Measurements from ENCODE around the gene ARID1B.

ARID1B gene

DNA sequence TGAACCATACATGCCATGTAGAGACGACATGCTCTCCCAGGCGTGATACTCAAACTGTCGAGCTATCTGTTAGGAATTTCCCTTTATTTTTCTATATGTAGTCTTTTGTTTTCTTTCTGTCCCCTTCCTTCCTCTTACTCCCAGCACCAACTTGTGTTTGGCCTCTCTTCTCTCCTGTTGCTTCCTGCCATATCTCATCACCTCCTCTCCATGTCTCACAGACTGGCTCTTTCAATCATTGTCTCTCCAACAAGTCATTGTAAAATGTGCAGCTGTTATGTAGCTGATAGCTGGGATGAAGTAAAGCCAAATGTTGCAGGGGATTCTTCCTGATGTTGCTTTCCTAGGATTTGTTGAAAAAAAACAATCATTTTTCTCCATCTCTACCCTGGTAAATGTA, 311.7 kb downstream of the ARID1B start:
- no peak for DNase-seq

DNA sequence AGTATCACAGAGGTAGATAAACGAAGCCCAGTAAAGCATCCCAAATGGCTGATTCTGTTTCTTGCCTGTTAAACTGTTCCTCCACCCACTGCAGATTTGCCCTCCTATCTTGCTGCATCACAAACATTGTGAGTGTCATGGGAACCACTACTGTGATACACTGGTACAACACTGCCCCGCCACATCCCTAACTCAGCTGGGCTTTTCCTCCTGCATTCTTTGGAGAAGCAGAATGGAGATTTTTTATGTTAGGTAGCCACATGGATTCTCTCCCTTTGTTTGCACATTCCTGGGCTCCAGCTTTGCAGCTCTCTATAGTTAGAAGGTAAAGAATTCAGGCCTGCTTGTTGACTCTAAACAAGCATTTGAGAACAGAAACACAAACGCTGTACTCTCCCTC, 312.1 kb downstream of the ARID1B start:
- no peak for DNase-seq

DNA sequence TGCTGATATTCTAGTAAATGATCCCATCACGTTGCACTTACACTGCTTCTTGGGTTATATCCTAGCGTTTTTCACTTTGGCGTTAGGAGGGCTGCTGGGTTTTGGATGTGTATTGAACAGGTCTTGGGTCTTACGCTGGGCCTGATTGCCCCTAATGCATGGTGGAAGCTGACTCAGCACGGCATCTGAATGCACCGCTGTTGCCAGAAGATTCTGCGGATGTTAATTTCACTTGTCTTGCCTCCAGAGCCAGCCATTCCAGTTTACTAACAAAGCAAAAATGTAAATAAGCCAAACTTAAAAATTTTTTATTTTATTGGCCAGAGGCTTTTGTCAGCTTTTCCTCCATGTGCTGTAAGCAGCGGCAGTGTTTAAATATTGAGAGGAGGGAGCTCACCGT, 312.7 kb downstream of the ARID1B start:
- DNase-seq, result no peak

DNA sequence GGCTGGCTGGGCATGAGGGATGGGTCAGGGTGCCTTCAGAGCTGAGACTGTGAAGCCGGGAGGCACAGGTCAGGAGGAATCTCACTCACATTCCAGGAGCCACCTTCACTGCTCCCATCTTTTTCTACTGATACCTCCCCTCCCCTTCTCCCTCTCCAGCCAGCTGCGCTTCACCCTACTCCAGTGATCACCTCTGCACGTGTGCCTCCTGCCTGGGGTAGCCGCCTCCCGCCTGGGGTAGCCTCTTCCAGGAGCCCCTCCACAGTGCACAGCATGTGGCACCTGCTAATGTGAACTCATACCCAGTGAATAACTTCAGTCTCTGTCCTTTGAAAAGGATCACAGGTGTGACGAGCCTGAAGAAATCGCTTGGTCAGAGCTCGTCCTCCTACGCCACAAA, 313.6 kb downstream of the ARID1B start:
- DNase-seq, result no peak

DNA sequence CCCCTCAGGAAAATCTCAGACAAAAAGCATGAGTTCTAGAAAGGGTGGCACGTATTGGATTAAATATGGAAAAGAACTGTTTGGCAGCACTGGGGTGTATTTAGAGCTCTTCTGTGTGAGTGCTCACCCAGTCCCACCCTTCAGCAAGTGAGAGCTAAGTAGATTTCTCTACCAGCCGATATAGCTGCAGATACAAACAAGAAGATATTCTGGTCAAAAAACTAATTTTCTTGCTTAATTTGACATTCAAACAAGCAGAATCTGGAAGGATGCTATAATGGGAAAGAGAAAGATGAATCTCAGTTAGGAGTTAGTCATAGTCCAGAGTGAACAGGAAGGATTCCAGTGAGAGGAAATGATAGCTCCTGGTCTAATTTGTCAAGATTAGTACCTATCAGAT, 314.1 kb downstream of the ARID1B start:
- DNase-seq, result no peak

DNA sequence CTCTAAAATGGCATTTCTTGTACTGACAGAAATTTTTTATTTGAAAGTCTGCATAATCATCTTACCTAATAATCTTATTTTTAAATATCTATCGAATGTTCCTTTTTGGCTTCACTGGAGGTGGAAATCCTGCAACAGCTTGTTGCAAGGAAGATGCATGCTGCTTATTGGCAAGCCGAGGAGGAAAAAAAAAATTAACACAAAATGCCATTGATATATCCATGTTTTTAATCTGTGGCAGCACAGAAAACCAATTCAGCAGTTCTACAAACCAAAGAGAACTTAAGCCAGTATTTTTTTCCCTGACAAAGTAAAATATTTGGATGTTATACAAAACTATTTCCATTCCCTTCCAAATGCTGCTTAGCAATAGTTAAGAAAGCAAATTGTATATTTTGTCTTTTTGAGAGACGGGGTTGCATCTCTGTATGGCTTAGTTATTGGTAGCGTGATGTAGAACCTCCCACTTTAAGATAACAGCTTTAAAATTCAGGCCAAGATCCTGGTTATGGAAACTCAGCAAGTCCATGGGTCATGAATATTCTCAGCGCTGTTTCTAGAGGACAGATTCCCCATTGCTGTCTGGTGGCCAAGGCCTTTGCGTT, 314.8 kb downstream of the ARID1B start:
- no peak for DNase-seq

DNA sequence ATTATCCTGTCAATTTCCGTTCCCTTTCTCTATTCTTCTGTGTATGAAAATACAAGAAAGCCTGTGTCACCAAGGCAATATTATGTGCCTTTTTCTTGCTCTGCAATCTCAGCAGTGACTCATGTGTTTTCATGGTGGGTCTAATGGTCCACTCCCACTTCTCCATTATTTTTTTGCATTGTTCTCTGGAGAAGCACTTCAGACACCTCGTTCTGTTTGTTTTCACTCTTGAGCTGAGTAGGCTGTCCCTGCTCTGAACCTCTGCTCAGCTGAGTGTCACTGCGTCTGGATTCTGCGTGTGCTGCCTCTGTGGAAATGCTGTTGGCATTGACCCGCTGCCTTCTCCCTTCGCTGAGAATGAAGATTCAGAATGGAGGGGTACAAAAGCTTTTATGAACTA, 315.6 kb downstream of the ARID1B start:
- DNase-seq, result no peak

DNA sequence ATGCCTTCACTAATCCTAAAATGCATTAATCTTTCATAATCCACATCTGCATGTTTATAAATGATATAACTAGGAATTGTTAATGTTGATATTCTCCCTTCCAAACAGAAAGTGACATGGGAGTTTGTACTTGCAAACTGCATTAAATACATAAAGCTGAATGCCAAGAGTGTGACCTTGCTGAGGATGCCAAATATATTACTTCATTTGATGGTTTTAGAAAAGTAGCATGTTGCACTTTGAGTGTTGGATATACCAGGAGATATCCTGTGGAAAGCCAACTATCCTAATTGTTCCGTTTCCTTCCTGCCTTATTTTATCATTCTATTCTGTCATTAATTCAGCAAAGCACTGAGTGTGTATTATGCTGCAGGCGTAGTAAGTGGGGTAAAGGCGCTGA, 316.4 kb downstream of the ARID1B start:
- no peak for DNase-seq

DNA sequence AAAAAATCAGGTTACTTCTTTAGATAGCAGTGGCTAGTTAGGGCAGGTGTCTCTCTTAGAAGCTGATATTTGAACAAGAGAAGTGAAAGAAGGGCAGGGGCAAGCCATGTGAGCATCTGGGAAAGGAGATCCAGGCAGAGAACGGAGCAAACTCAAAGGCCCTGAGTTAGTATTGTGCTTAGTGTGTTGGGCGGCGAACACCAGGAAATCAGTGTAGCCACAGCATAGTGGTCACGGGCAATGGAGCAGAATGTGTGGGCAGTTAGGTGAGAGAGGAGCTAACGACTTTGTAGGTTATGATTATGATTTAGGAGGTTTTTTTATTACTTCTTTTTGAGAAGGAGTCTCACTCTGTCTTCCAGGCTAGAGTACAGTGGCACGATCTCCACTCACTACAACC, 316.9 kb downstream of the ARID1B start:
- DNase-seq, result no peak

DNA sequence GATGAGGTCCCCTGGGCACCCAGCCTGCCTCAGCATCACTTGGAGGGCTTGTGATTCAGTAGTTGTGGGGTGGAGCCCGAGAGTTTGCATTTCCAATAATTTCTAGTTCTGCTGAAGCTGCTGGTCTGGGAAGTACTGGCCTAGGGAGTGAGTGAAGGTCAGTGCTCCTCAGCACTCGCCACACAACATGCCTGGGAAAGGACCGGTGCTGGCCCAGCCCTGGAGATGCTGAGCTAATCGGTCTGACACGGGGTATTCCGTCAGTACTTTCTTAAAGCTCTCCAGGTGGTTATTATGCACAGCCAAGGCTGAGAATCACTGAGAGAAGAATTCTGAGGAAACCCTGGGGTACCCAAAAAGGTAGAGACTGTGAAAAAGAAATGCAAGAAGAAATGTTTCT, 317.9 kb downstream of the ARID1B start:
- DNase-seq, result no peak

DNA sequence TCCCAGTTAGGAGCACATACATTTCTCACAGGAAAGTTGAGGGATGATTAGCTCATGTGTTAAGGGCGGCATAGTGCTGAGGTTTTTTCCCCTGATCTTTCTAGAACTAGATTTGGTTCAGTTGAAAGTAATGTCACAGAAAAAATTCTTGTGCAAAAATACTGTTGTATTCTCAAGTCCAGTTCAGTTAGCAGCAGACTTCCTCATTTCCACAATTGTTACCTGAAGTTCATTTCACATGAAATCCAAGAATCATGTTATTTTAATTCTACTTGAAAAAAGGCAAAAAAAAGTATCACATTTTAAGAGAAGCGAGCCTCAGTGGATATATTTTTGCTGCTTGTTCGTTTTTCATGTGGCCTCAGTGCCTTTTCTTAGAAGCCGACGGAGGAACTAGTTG, 318.4 kb downstream of the ARID1B start:
- DNase-seq, result no peak

DNA sequence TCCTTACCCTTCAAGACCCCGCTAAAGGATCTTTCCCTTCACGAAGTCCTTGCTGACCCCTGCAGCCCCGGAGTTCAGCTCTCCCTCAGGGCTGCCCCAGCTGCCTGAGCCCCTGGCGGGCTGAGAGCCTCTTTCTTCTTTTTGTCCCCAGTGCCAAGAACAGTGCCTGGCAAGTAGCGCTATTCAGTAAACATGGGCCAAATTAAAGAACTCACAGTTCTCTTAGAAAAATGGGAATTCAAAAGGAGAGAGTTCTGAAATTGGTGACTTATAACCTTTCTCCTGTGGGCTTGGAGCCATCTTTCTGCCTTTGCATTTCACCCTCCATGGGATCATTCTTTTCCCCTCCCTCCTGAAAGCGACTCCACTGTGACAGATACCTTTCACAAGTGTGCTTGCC, 318.9 kb downstream of the ARID1B start:
- DNase-seq, result no peak

DNA sequence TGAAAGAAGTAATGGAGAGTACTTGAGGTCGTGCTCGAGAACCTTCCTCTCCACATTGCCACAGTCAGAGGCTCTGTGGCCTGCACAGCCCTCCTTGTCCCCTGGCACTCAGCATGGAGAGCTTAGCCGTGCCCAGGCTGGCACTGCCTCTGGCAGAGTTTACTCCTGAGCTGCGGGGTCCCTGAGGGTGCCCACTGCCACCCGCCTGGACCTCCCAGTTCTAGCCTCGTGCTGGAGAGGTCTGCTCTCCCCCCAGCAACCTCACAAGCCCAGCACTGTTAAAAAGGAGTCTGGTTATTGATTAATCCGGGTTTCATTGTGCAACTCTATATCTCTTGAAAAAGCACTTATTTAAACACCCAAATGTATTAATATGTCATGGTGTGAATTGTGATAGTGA, 319.3 kb downstream of the ARID1B start:
- DNase-seq, result no peak

DNA sequence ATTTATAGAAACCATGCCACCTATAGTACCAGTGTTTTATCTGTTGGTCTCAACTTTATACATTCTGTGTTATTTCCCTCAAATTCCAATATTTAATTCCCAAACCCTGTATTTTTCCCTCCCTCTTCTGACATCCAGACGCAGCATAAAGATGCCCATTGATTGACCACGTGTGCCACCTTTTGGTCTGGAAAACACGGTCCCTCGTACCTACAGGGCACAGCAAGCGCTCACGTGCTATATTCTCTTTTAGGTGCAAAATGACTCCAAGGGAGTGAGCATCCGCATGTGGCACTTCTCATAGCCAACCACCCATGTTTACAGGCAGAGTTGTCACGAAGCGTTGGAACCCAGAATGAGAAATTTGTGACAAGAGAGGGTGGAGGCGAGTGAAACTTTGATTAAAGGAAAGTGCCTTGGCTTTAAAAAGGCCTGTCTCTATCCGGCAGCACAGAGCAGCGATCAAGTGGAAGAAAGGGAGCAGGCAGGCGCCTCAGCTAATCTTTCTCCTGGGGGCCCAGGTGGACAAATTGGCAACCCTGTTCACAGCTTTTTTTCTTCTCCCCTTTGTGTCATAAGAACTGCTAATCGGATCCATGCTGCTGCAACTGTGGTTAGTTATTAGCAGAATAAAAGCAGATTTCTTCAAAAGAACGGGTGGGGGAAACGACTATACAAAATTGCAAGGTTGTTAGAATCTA, 320.2 kb downstream of the ARID1B start:
- DNase-seq, result no peak

DNA sequence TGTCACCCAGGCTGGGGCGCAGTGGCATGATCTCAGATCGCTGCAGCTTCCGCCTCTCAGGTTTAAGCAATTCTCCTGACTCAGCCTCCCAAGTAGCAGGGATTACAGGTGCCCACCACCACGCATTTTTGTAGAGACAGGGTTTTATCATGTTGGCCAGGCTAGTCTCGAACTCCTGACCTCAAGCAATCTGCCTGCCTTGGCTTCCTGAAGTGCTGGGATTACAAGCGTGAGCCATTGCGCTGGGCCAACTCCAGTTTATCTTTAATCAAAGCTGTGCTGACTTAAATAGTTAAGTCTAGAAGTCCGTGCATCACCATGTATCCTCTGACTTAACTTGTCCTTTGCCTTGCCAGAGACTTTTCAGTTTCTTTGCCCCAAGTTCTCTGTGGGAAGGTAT, 321.8 kb downstream of the ARID1B start:
- DNase-seq, result no peak

DNA sequence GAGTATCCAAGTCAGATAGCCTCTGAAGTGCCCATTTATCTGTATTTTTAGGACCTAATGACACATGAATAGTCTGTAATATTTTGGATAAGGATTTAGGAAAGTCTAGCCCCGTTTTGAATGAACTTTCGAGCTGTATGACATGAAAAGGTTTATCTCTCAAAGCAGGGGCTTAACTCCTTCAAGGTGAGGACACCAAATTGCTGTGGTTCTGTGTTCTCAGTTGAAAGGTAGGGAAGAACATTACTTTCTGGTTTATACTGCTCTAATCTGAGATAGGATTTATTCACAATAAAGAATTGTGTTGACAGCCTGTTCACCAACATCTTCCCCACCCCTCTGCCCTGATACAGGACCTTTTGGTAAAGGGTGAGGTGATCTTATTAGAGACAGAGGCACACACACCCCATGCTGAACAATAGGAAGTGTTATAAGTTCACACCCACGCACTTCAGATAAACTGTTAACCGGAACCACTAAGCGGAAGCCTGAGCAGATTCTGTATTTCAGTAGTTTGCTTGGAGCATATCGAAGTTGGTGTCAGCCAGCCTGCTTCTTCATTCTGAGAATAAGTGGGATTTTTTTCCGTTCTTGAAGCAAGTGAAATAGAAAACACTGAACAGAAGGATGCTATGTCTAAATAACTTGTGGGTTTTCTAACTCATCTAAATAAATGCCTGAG, 322.9 kb downstream of the ARID1B start:
- no peak for DNase-seq

DNA sequence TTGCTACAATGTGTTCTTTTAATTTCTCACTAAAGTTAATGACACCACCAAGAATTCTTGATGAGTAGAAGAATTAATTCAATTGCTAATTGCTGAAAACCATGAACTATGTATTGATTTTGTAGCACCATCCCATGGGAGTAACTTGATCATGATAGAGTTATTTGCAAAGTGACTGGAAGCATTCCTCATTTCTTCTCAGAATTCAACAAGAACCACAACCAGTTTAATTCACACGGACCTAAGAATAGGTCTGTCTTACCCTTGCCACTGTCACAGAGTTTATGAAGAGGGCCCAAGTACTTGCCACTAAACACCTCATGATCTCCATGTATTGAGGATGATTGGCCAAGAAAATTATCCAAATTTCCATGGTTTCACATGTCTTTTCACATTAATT, 324.0 kb downstream of the ARID1B start:
- DNase-seq, result no peak

DNA sequence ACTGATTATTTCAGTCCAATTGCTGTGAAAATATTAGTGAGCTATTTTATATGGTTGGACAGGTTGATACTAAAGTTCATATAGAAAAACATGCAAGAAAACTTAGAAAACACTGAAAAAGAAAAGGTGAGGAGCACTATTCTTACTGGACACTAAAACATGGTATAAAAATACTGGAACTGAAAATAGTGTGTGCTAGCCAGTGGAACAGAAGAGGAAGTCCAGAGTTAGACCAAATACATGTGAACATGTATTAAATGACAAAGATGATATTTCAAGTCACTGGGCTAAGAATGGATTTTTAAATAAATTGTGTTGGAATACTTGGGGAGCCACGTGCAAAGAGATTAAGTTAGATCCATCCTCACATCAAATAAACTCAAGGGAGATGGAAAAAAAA, 327.6 kb downstream of the ARID1B start:
- no peak for DNase-seq

DNA sequence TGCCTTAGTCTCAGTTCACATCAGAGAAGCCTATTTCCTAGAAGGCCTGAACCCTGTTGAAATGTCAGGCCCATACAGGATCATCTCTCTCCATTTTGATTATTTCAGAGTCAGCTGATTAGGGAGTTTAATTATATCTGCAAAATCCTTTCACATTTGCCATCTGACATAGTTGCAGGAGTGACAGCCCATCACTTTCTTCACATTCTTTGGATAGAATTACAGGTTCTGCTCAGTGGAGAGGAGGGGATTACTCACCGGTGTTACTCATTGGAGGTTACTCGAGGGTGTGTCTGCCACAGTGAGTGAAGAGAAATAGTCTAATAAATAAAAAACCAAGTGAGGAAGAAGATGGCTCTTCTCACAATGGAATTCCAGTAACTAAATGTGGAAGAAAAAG, 329.3 kb downstream of the ARID1B start:
- DNase-seq, result no peak

DNA sequence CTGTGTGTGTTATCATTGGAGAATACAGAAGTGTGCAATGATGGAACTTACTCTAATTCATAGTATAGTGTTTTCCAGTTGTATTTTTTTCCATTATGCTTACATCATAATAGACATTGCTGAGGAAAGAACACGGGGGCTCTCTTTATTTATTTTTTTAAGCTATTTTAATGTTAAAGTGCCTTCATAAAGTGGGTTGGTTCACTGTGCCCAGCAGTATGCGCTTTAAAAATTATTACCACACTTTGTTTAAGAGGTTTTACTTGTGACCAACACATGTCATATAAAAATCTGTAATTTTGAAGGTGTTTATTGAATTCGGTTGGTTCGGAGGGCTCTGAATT, 330.4 kb downstream of the ARID1B start:
- no peak for DNase-seq

DNA sequence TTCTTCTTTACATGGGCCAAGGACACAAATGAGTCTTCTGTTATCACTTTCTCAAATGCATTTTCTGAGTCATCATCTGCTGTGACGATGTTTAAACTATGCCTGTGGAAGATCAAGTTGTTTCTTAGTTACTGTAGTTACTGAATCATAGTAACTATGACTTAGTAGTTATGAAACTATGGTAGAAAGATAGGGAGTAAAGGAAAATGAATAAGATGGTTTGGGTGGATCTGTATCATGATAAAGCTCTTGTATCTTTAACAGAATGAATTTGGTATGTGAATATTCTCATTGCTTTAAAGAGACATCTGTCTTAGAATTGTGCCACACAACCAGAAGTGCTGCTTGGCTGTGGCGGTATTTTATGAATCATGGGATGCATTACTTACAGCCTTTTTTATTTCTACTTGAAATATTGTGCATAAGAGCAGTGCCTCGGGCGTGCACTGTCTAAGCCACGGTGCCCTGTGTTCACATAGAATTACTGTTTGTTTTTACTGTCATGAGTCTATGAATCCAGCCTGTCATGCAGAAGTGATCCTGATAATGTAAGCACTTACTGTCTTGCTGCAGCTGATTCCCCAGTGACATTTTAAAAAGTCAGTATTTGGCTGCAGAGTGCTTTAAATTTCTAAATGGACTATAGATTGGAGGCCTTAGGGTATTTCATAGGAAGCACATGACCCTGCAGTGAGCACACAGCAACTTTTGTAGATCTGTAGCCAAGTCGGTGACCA, 330.9 kb downstream of the ARID1B start:
- DNase-seq, result no peak

DNA sequence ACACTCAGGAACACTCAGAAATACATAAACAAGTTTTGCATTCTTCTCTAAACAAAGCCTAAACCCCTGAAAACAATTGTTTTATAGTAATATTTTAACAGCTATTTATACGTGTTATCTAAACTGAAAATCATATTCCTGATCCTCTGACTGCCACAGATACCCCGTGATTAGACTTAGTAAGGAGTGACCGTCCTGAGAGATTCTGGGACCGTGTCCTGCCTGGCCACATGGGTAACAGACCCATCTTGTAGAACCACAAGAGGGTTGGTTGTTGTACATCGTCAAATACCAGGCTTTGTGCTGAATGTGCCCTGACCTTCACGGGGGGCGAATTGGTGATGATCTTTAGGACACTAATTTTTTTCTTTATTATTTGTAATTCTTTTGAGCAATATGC, 331.7 kb downstream of the ARID1B start:
- no peak for DNase-seq

DNA sequence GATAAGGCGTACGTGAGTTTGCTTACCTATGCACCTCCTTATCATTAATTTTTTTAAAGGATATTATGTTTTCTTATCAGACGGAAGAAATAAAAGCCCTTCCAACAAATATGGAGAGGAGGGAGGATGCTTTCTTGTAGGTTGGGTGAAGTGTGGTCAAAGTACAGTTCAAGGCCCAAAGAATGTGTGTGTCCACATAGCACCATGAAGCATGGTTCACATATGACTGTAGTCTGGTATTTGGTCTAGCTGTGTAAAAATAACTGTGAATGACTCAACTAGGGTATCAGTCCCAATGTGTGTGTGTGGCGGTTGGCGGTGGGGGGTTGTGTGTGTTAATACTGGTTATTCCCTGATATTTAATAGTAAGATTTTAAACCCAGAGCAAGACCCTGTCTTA, 333.4 kb downstream of the ARID1B start:
- no peak for DNase-seq

DNA sequence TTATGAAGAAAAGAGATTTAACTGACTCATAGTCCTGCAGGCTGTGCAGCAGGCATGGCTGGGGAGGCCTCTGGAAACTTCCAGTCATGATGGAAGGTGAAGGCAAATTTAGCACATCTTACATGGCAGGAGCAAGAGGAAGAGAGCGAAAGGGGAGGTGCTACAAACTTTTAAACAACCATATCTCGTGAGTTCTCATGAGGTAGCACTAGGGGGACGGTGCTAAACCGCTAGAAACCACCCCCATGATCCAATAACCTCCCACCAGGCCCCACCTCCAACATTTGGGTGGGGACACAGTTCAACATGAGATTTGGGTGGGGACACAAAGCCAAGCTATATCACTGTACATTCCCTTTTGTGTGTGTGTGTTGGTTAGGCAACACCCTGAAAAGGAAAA, 336.2 kb downstream of the ARID1B start:
- no peak for DNase-seq

All from NCI-H1694 (cell line).